Psoas muscle (tissue), 8 donors: Measurements from ENCODE around the gene PHC3. TPM values are rescaled to one million over a fixed set of nuclear protein-coding genes. Genes with fewer than 3 reads are reported as not detected.

Source experiments
- ATAC-seq, 4 donors: fragments of 200-7000 bp; cut with Tn5 transposase; one replicate each; pipeline ENCODE4 v1.9.1; 2020; ENCODE audit warnings: moderate library complexity in 3 of 4, mild to moderate bottlenecking in 2 of 4
- DNase-seq, 2 donors: peaks; one replicate each; pipeline ENCODE4 v3.0.0-alpha.2; 2020
- H3K27ac ChIP-seq: fragments of 200-600 bp; one replicate; pipeline ENCODE4 v1.8.0; 2022
- H3K27me3 ChIP-seq, 3 donors: fragments of 200-600 bp in 1 of 3; one replicate each; pipeline versions ENCODE4 v1.6.1 to v1.8.0; 2013 to 2022; ENCODE audit warnings: low read length in 2 of 3, mild to moderate bottlenecking in 2 of 3, moderate library complexity in 1 of 3; ENCODE audit not compliant: insufficient read depth in 3 of 3
- H3K36me3 ChIP-seq, 2 donors: fragments of 200-600 bp in 1 of 2; one replicate each; pipeline versions ENCODE4 v1.6.1 to v1.8.0; 2013 to 2022; ENCODE audit warnings: low read depth in 1 of 2, mild to moderate bottlenecking in 1 of 2, moderate library complexity in 1 of 2; ENCODE audit not compliant: insufficient read depth in 1 of 2
- H3K4me1 ChIP-seq: fragments of 200-600 bp; one replicate; pipeline ENCODE4 v1.8.0; 2022
- H3K4me3 ChIP-seq: fragments of 200-600 bp; one replicate; pipeline ENCODE4 v1.8.0; 2022; ENCODE audit warnings: mild to moderate bottlenecking
- H3K9me3 ChIP-seq: fragments of 200-600 bp; one replicate; pipeline ENCODE4 v1.8.0; 2022
- WGBS, 3 donors: extraction: QIAGEN DNeasy Blood & Tissue Kit; methylation state at CpG; one replicate each; pipeline versions ENCODE4 v1.1.6 to v1.1.7; 2013; 5-methylcytosine and 5-hydroxymethylcytosine counted together
- intact Hi-C, 2 donors: fragments of 100-400 bp; cut with DNase I; formaldehyde crosslinking; loops; one replicate each; pipeline versions ENCODE4 v1.11.0 to v1.14.2; 2022
- polyA plus RNA-seq, 3 donors: library from polyadenylated mRNA; stranded (reverse); fragments of 200-250 nt; gene quantifications; one replicate each; pipeline ENCODE4 v1.2.3, GENCODE V29; 2013
- total RNA-seq, 4 donors: library from RNA; stranded (reverse); fragmentation: NEBNext Ultra II Directional in 2 of 4; extraction: Animal tissue kit (Norgen Biotek cat#: 25700) in 2 of 4; gene quantifications; one replicate each; pipeline versions ENCODE4 v1.2.1 to v1.2.4, GENCODE V29; 2021 to 2023
- TF ChIP-seq, protein P1 (sequence below): fragments of 200-600 bp; IDR thresholded peaks from one replicate; pipeline ENCODE4 v1.8.0; 2022; ENCODE audit warnings: antibody characterized with exemption
- donor health status: healthy with polysubstance abuse.
- donor health status: DM: no; HTN: no; CAD: no; lungs with moderate emphysema.
- donor health status: Bipolar disorder and iron deficiency.
- donor health status: healthy.
- donor health status: DM: yes; HTN: yes; CAD: no.
- donor health status: DM: no; HTN: no; CAD: no.
- donor health status: DM: no; HTN: no; CAD: no.
- donor health status: DM: yes; HTN: yes; CAD: no.

PHC3 gene
- total and polyA plus RNA-seq, 7 donors = 4.0 to 41.7 (median 35.2) TPM

DNA sequence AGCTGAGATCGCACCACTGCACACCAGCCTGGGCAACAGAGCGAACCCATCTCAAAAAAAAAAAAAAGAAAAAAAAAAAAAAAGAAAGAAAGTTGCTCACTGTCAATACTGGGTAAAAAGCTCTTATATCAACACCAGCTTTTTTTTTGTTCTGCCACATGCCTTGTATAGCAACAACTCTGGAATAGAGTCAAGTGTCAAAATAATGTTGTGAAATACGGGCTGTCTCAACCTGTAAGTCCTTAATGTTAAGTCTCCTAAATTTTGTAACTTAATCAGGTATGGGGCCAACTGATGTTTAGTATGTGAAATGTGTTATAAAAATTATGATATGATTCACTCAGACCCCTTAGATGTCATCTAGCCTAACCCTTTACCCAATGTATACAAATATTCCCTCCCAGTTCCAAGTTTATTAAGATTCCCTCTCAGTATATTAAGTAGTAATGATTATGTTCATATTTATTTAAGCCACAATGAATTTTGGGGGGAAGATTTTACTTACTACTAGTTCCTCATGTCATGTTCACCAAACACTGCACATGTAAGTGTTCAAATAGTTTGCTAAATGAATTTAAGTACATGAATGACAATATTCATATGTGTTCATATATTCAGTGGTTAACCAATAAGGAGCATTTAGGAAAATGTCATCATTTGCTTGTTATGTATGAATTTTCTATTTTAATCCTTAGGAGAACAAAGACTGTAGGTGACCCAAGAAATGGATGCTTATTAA is 91.5 kb downstream of the PHC3 start:
- no peak for DNase-seq
- Histone ChIP-seq H3K27ac (no peak overlapping the region), H3K27me3 (no peaks in the 10 kb centered on the region), H3K9me3 (no peaks in the 10 kb centered on the region), H3K4me3 (no peak overlapping the region), H3K36me3 (peaks cover 0 to 88% of the 10 kb centered on the region in 2 donors), H3K4me1 (no peaks in the 10 kb centered on the region)
- intact Hi-C loops = no loop called here
- WGBS, 3 donors = 94 to 99% (median 97%) methylated on average over 3 of the region's 3 CpGs
- peak in 1 of 4 donors; percentile 24 for ATAC-seq
- TF ChIP-seq, protein P1, sequence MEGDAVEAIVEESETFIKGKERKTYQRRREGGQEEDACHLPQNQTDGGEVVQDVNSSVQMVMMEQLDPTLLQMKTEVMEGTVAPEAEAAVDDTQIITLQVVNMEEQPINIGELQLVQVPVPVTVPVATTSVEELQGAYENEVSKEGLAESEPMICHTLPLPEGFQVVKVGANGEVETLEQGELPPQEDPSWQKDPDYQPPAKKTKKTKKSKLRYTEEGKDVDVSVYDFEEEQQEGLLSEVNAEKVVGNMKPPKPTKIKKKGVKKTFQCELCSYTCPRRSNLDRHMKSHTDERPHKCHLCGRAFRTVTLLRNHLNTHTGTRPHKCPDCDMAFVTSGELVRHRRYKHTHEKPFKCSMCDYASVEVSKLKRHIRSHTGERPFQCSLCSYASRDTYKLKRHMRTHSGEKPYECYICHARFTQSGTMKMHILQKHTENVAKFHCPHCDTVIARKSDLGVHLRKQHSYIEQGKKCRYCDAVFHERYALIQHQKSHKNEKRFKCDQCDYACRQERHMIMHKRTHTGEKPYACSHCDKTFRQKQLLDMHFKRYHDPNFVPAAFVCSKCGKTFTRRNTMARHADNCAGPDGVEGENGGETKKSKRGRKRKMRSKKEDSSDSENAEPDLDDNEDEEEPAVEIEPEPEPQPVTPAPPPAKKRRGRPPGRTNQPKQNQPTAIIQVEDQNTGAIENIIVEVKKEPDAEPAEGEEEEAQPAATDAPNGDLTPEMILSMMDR = no peak

DNA sequence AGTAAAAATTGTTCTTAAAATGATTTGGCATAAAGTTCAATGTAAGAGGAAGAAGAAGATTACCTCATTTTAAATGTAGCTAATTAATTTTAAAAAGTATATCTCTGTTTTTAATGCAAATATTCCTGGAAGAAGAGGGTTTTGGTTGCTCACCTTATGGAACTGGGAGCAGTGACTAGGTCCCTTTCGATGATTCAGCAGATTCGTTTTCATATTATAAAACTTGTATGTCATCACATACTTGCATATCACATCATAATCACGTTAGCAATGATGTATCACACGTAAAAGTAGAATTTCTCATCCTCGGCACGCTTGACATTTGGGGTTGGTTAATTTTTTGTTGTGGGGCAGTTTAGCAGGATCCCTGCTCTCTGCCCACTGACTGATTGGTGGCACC is 96.1 kb downstream of the PHC3 start:
- no peak overlapping the region for H3K27ac ChIP-seq
- ATAC-seq = no peak
- TF ChIP-seq, protein P1 = no peak
- intact Hi-C loops = no loop called here
- peaks cover 0 to 66% of the 10 kb centered on the region in 2 donors for H3K36me3 ChIP-seq
- no peak overlapping the region for H3K4me3 ChIP-seq
- no peaks in the 10 kb centered on the region for H3K9me3 ChIP-seq
- no peak for DNase-seq
- H3K4me1 ChIP-seq = no peaks in the 10 kb centered on the region
- WGBS, 3 donors = 93 to 95% (median 94%) methylated on average over 6 of the region's 6 CpGs
- no peaks in the 10 kb centered on the region for H3K27me3 ChIP-seq

DNA sequence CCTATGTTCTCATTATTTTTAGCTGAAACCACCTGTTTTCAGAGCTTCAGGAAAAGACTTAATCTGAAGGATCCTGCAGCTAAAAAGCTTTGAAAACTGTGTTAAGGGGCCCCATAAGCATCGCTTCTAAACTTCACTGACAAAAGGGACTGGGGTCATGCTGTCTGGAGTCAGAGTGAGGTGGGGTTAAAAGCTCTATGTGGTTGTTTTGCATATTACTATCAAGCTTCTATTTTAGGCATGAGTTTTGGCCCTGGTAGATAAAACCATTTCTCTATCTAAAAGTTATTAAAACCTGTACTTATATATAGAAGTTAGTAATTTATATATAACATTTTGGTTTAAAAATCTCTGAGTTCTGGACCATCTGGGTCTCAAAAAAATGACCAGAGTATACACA is 98.2 kb downstream of the PHC3 start:
- no peak for ATAC-seq
- TF ChIP-seq, protein P1 = no peak
- intact Hi-C loops = no loop called here
- H3K4me1 ChIP-seq = no peaks in the 10 kb centered on the region
- no peak overlapping the region for H3K27ac ChIP-seq
- no peak for DNase-seq
- no peak overlapping the region for H3K4me3 ChIP-seq
- peaks cover 0 to 51% of the 10 kb centered on the region in 2 donors for H3K36me3 ChIP-seq
- no peaks in the 10 kb centered on the region for H3K27me3 ChIP-seq
- no peaks in the 10 kb centered on the region for H3K9me3 ChIP-seq
- WGBS, 3 donors = 92 to 98% (median 97%) methylated on average over 1 of the region's 1 CpG

DNA sequence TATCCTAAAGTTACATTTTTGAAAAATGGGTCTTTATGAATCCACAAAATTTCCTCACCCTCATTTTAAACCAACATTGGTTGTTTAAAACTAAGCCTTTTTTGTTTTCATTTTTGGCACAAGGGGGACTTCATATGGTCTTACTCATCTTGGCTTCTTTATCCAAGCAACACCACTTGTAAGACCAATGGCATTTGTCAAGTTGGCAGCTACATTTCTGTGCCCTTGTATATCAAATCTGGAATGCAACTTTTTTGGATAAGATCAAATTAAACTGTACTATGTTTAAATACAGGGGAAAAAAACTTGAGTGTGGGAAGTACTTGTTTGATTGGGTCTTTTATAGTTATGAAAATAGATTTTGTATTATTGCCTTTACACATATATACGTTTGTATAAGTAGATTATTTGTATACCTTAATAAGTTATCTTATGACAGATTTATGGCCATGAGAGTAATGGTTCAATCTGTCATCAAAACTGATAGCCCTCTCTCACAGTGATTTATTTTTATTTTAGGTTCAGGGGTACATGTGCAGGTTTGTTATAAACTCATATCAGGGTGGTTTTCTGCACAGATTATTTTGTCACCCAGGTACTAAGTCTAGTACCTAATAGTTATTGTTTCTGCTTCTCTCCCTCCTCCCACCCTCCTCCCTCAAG is 100.3 kb downstream of the PHC3 start:
- WGBS, 3 donors = 29 to 52% (median 38%) methylated on average over 1 of the region's 1 CpG

More for the DNA sequence above, 100.3 kb downstream of the PHC3 start:
- ATAC-seq (no peak), DNase-seq (no peak)
- Histone ChIP-seq H3K4me1 (no peaks in the 10 kb centered on the region), H3K27ac (no peak overlapping the region), H3K27me3 (no peaks in the 10 kb centered on the region), H3K36me3 (peaks cover 0 to 29% of the 10 kb centered on the region in 2 donors), H3K4me3 (no peak overlapping the region), H3K9me3 (no peaks in the 10 kb centered on the region)
- intact Hi-C loops = no loop called here
- TF ChIP-seq, protein P1 = no peak
